NCI-H187 treated with DMSO at 0.1 percent for 48 hours (cell line): Measurements from ENCODE around the gene SGTA.
"Not testable (repeated sequence)": the region's sequence is repeated elsewhere in the genome, so short reads cannot be mapped to it uniquely, and the experiment has no call there.

Source experiments
- DNase-seq: peaks from one replicate; lab custom pipeline; 2025; lab: John Stamatoyannopoulos, UW

SGTA gene

GRCh38 chr19:2782936-2783780 is at the start of gene SGTA:
TSS of gene SGTA (minus strand) at chr19:2783273. CDS start at chr19:2769068, 14,205 bp downstream.
- DNase-seq, result peak; percentile 94

- no peak for DNase-seq
These were observed 44.9 kb upstream of the SGTA start for GRCh38 chr19:2827840-2828489.

GRCh38 chr19:2827022-2827421 is 43.9 kb upstream of the SGTA start:
- DNase-seq, result no peak

GRCh38 chr19:2824129-2824528 is 41.1 kb upstream of the SGTA start:
- DNase-seq, result no peak

GRCh38 chr19:2823646-2824045 is 40.6 kb upstream of the SGTA start:
- DNase-seq, result no peak

- DNase-seq, result no peak
These were observed 39.8 kb upstream of the SGTA start for GRCh38 chr19:2822846-2823245.

GRCh38 chr19:2820112-2820702 is 37.1 kb upstream of the SGTA start:
- DNase-seq, result no peak

- peak; percentile 68 for DNase-seq
These were observed 36.6 kb upstream of the SGTA start, which contains the start of gene ZNF554 for GRCh38 chr19:2819540-2820111. TSS of gene ZNF554 (plus strand) at chr19:2819868. CDS start at chr19:2820072, 204 bp downstream.

- DNase-seq, result not testable (repeated sequence)
These were observed 34.3 kb upstream of the SGTA start for GRCh38 chr19:2817237-2817829.

GRCh38 chr19:2816641-2817040 is 33.6 kb upstream of the SGTA start:
- no peak for DNase-seq

GRCh38 chr19:2815923-2816322 is 32.9 kb upstream of the SGTA start:
- DNase-seq, result no peak

GRCh38 chr19:2815191-2815614 is 32.1 kb upstream of the SGTA start:
- no peak for DNase-seq

GRCh38 chr19:2814426-2814825 is 31.4 kb upstream of the SGTA start:
- no peak for DNase-seq

- DNase-seq, result no peak
These were observed 30.4 kb upstream of the SGTA start for GRCh38 chr19:2813235-2814160.

- DNase-seq, result no peak
These were observed 29.6 kb upstream of the SGTA start for GRCh38 chr19:2812414-2813234.

- no peak for DNase-seq
These were observed 28.8 kb upstream of the SGTA start for GRCh38 chr19:2811735-2812413.

GRCh38 chr19:2811221-2811722 is 28.2 kb upstream of the SGTA start:
- DNase-seq, result no peak

GRCh38 chr19:2810141-2811091 is 27.3 kb upstream of the SGTA start:
- DNase-seq, result no peak
